ENCODE results near the gene NCOA3.

Gene NCOA3

GRCh38 chr20:47638851-47639250, 137.2 kb downstream of the NCOA3 start:
- DNase-seq (ENCODE audit: low spot score): no peak

- DNase-seq (ENCODE audit: low spot score): no peak
Measured at GRCh38 chr20:47642118-47642517, 140.4 kb downstream of the NCOA3 start.

- no peak for DNase-seq (ENCODE audit: low spot score)
Measured at GRCh38 chr20:47642624-47643023, 140.9 kb downstream of the NCOA3 start.

- DNase-seq (ENCODE audit: low spot score): no peak
Measured at GRCh38 chr20:47645632-47646031, 143.9 kb downstream of the NCOA3 start.

- no peak for DNase-seq (ENCODE audit: low spot score)
Measured at GRCh38 chr20:47647994-47648393, 146.3 kb downstream of the NCOA3 start.

- no peak for DNase-seq (ENCODE audit: low spot score)
Measured at GRCh38 chr20:47648943-47649342, 147.3 kb downstream of the NCOA3 start.

GRCh38 chr20:47652301-47652700, 150.6 kb downstream of the NCOA3 start:
- no peak for DNase-seq (ENCODE audit: low spot score)

GRCh38 chr20:47652794-47653193, 151.1 kb downstream of the NCOA3 start:
- DNase-seq (ENCODE audit: low spot score): no peak

- DNase-seq (ENCODE audit: low spot score): no peak
Measured at GRCh38 chr20:47653869-47654268, 152.2 kb downstream of the NCOA3 start.

GRCh38 chr20:47654370-47654769, 152.7 kb downstream of the NCOA3 start:
- no peak for DNase-seq (ENCODE audit: low spot score)

GRCh38 chr20:47655635-47656034, 153.9 kb downstream of the NCOA3 start:
- no peak for DNase-seq (ENCODE audit: low spot score)

- DNase-seq (ENCODE audit: low spot score): no peak
Measured at GRCh38 chr20:47656318-47656717, 154.6 kb downstream of the NCOA3 start.

- DNase-seq (ENCODE audit: low spot score): peak; percentile 5
Measured at GRCh38 chr20:47659904-47660601, 158.4 kb downstream of the NCOA3 start.

- DNase-seq (ENCODE audit: low spot score): no peak
Measured at GRCh38 chr20:47660602-47660905, 158.9 kb downstream of the NCOA3 start.

- peak; percentile 13 for DNase-seq (ENCODE audit: low spot score)
Measured at GRCh38 chr20:47660983-47661700, 159.5 kb downstream of the NCOA3 start.

- DNase-seq (ENCODE audit: low spot score): peak; percentile 22
Measured at GRCh38 chr20:47661714-47662113, 160.0 kb downstream of the NCOA3 start.

GRCh38 chr20:47662483-47663353, 161.0 kb downstream of the NCOA3 start:
- no peak for DNase-seq (ENCODE audit: low spot score)

- DNase-seq (ENCODE audit: low spot score): peak; percentile 92
Measured at GRCh38 chr20:47663354-47664067, 161.8 kb downstream of the NCOA3 start.

- DNase-seq (ENCODE audit: low spot score): no peak
Measured at GRCh38 chr20:47664068-47664437, 162.4 kb downstream of the NCOA3 start.

- no peak for DNase-seq (ENCODE audit: low spot score)
Measured at GRCh38 chr20:47664744-47665143, 163.1 kb downstream of the NCOA3 start.

- no peak for DNase-seq (ENCODE audit: low spot score)
Measured at GRCh38 chr20:47665221-47665991, 163.7 kb downstream of the NCOA3 start.

GRCh38 chr20:47666304-47666703, 164.6 kb downstream of the NCOA3 start:
- DNase-seq (ENCODE audit: low spot score): no peak

All from ecto neural progenitor cell (in vitro differentiated cells).